Astrocyte (in vitro differentiated cells and primary cell): ENCODE results near the gene NIPSNAP3A. TPM values are rescaled to one million over a fixed set of nuclear protein-coding genes. Genes with fewer than 3 reads are reported as not detected.

ENCODE experiments used
- DNase-seq: peaks from one replicate; pipeline ENCODE4 v3.0.0-alpha.2; 2010; ENCODE audit warnings: low read depth
- FAIRE-seq: peaks from 2 replicates; lab custom pipeline; 2011; peaks lifted over from hg19 to GRCh38; lab: Jason Lieb, UNC
- H2AFZ ChIP-seq: 2 replicates; pipeline ENCODE4 v1.6.0; 2012; ENCODE audit warnings: low read depth, low read length, inconsistent platforms
- H3K27ac ChIP-seq: 2 replicates; pipeline ENCODE4 v1.5.1; 2011; ENCODE audit warnings: low read depth, low read length, inconsistent platforms
- H3K27me3 ChIP-seq: 2 replicates; pipeline ENCODE4 v1.6.0; 2011; ENCODE audit warnings: low read length, inconsistent platforms; ENCODE audit not compliant: insufficient read depth
- H3K36me3 ChIP-seq: 2 replicates; pipeline ENCODE4 v1.5.1; 2011; ENCODE audit warnings: low read length, inconsistent platforms; ENCODE audit not compliant: insufficient read depth
- H3K4me1 ChIP-seq: 2 replicates; pipeline ENCODE4 v1.5.1; 2011; ENCODE audit warnings: low read length, inconsistent platforms; ENCODE audit not compliant: insufficient read depth
- H3K4me2 ChIP-seq: 2 replicates; pipeline ENCODE4 v1.6.0; 2012; ENCODE audit warnings: low read length, inconsistent platforms
- H3K4me3 ChIP-seq: 2 replicates; pipeline ENCODE4 v1.5.1; 2011; ENCODE audit warnings: low read depth, mild to moderate bottlenecking, low read length, inconsistent platforms; ENCODE audit not compliant: insufficient read depth
- H3K79me2 ChIP-seq: 2 replicates; pipeline ENCODE4 v1.6.0; 2012; ENCODE audit warnings: mild to moderate bottlenecking, low read length, inconsistent platforms; ENCODE audit not compliant: insufficient read depth
- H3K9ac ChIP-seq: 2 replicates; pipeline ENCODE4 v1.6.0; 2012; ENCODE audit warnings: mild to moderate bottlenecking, low read length, inconsistent platforms
- H3K9me3 ChIP-seq: 2 replicates; pipeline ENCODE4 v1.5.1; 2012; ENCODE audit warnings: low read depth, mild to moderate bottlenecking, low read length, inconsistent platforms; ENCODE audit not compliant: insufficient read depth
- H4K20me1 ChIP-seq: 2 replicates; pipeline ENCODE4 v1.6.0; 2012; ENCODE audit warnings: low read length, inconsistent platforms; ENCODE audit not compliant: insufficient read depth
- H3K27ac Mint-ChIP-seq: one replicate; pipeline ENCODE4 v1.8.0; 2021; ENCODE audit warnings: mild to moderate bottlenecking, mixed read lengths; ENCODE audit not compliant: unreplicated experiment
- H3K27me3 Mint-ChIP-seq: one replicate; pipeline ENCODE4 v1.8.0; 2021; ENCODE audit warnings: low read depth, mixed read lengths; ENCODE audit not compliant: unreplicated experiment
- H3K36me3 Mint-ChIP-seq: one replicate; pipeline ENCODE4 v1.8.0; 2021; ENCODE audit warnings: low read depth, mixed read lengths; ENCODE audit not compliant: unreplicated experiment
- H3K4me1 Mint-ChIP-seq: one replicate; pipeline ENCODE4 v1.8.0; 2021; ENCODE audit warnings: low read depth, mixed read lengths; ENCODE audit not compliant: unreplicated experiment
- H3K4me3 Mint-ChIP-seq: one replicate; pipeline ENCODE4 v1.8.0; 2021; ENCODE audit warnings: mild to moderate bottlenecking, moderate library complexity, mixed read lengths; ENCODE audit not compliant: unreplicated experiment
- H3K9me3 Mint-ChIP-seq: one replicate; pipeline ENCODE4 v1.8.0; 2021; ENCODE audit warnings: mild to moderate bottlenecking, mixed read lengths; ENCODE audit not compliant: unreplicated experiment
- CTCF ChIP-seq: IDR thresholded peaks from 2 replicates; pipeline ENCODE4 v1.5.1; 2011; ENCODE audit warnings: low read depth, mild to moderate bottlenecking, inconsistent platforms, low read length, moderate library complexity; ENCODE audit not compliant: insufficient read depth
- EZH2 ChIP-seq: IDR thresholded peaks from 2 replicates; pipeline ENCODE4 v1.6.1; 2012; ENCODE audit warnings: mild to moderate bottlenecking, low read length, inconsistent platforms; ENCODE audit not compliant: insufficient read depth
- total RNA-seq: library from RNA; stranded (reverse); gene quantifications from 2 replicates; pipeline ENCODE4 v1.2.1, GENCODE V29; 2021

Gene NIPSNAP3A
- total RNA-seq, 1 donor from 2014 or later: 25.9 TPM

- no peak for DNase-seq
- Mint-ChIP-seq H3K4me1 (peaks cover 7% of the 10 kb centered on the region), H3K36me3 (no peaks in the 10 kb centered on the region), H3K27me3 (no peaks in the 10 kb centered on the region), H3K9me3 (no peaks in the 10 kb centered on the region), H3K27ac (no peak overlapping the region), H3K4me3 (no peak overlapping the region)
- Histone ChIP-seq H2AFZ (no peak overlapping the region), H3K9ac (no peak overlapping the region), H4K20me1 (no peaks in the 10 kb centered on the region), H3K4me2 (no peak overlapping the region), H3K36me3 (no peaks in the 10 kb centered on the region), H3K27me3 (no peaks in the 10 kb centered on the region), H3K27ac (no peak overlapping the region), H3K4me3 (no peak overlapping the region), H3K9me3 (no peaks in the 10 kb centered on the region), H3K4me1 (no peaks in the 10 kb centered on the region), H3K79me2 (no peaks in the 10 kb centered on the region)
- FAIRE-seq: no peak
- no peak for TF ChIP-seq EZH2
- no peak for TF ChIP-seq CTCF
These were observed 22.2 kb downstream of the NIPSNAP3A start for GRCh38 chr9:104769655-104770054.

GRCh38 chr9:104772714-104773510, 25.4 kb downstream of the NIPSNAP3A start:
- no peak overlapping the region for H3K4me3 Mint-ChIP-seq
- peak; percentile 87 for FAIRE-seq
- no peaks in the 10 kb centered on the region for H3K4me1 ChIP-seq
- peaks cover 14% of the 10 kb centered on the region for H3K4me1 Mint-ChIP-seq
- no peak overlapping the region for H3K4me2 ChIP-seq
- TF ChIP-seq EZH2: no peak
- TF ChIP-seq CTCF: no peak
- no peak overlapping the region for H3K27ac ChIP-seq
- H4K20me1 ChIP-seq: no peaks in the 10 kb centered on the region
- no peaks in the 10 kb centered on the region for H3K27me3 Mint-ChIP-seq
- H3K36me3 ChIP-seq: no peaks in the 10 kb centered on the region
- H3K36me3 Mint-ChIP-seq: no peaks in the 10 kb centered on the region
- H3K4me3 ChIP-seq: no peak overlapping the region
- H3K79me2 ChIP-seq: no peaks in the 10 kb centered on the region
- H2AFZ ChIP-seq: no peak overlapping the region
- no peaks in the 10 kb centered on the region for H3K9me3 ChIP-seq
- H3K27me3 ChIP-seq: no peaks in the 10 kb centered on the region
- DNase-seq: no peak
- no peak overlapping the region for H3K9ac ChIP-seq
- no peaks in the 10 kb centered on the region for H3K9me3 Mint-ChIP-seq
- no peak overlapping the region for H3K27ac Mint-ChIP-seq

- H3K4me3 ChIP-seq: no peak overlapping the region
- DNase-seq (no peak), FAIRE-seq (no peak)
- no peaks in the 10 kb centered on the region for H4K20me1 ChIP-seq
- Mint-ChIP-seq H3K36me3 (peaks cover 5% of the 10 kb centered on the region), H3K4me3 (no peak overlapping the region), H3K27ac (no peak overlapping the region), H3K27me3 (no peaks in the 10 kb centered on the region), H3K9me3 (no peaks in the 10 kb centered on the region), H3K4me1 (peaks cover 14% of the 10 kb centered on the region)
- H3K4me1 ChIP-seq: no peaks in the 10 kb centered on the region
- no peak overlapping the region for H3K27ac ChIP-seq
- no peak overlapping the region for H3K4me2 ChIP-seq
- H2AFZ ChIP-seq: no peak overlapping the region
- no peaks in the 10 kb centered on the region for H3K79me2 ChIP-seq
- no peaks in the 10 kb centered on the region for H3K9me3 ChIP-seq
- no peak for TF ChIP-seq EZH2
- TF ChIP-seq CTCF: no peak
- H3K27me3 ChIP-seq: no peaks in the 10 kb centered on the region
- no peaks in the 10 kb centered on the region for H3K36me3 ChIP-seq
- no peak overlapping the region for H3K9ac ChIP-seq
These were observed 26.6 kb downstream of the NIPSNAP3A start for GRCh38 chr9:104774132-104774531.
